Pancreas (tissue), 10 donors: Measurements from ENCODE around the gene MAN1A1. TPM values are rescaled to one million over a fixed set of nuclear protein-coding genes. Genes with fewer than 3 reads are reported as not detected.

ENCODE experiments used
- ATAC-seq, 4 donors: fragments of 200-7000 bp; cut with Tn5 transposase; one replicate each; pipeline versions ENCODE4 v1.8.0 to v1.9.1; 2020; ENCODE audit warnings: mild to moderate bottlenecking in 4 of 4, moderate library complexity in 4 of 4
- DNase-seq, 6 donors: peaks; one replicate each; pipeline ENCODE4 v3.0.0-alpha.2; 2020
- FAIRE-seq: peaks from 2 replicates; lab custom pipeline; 2012; peaks lifted over from hg19 to GRCh38; lab: Jason Lieb, UNC
- H3K27ac ChIP-seq, 4 donors: fragments of 200-600 bp; sonication (generic); 1 replicate in 3 of 4; 2 replicates in 1 of 4; pipeline versions ENCODE4 v1.5.0 to v1.8.0; 2020
- H3K27me3 ChIP-seq, 4 donors: fragments of 200-600 bp; one replicate each; pipeline ENCODE4 v1.8.0; 2021
- H3K36me3 ChIP-seq, 3 donors: fragments of 200-600 bp; sonication (generic) in 1 of 3; one replicate each; pipeline versions ENCODE4 v1.5.0 to v1.8.0; 2020 to 2021
- H3K4me1 ChIP-seq, 3 donors: fragments of 200-600 bp; one replicate each; pipeline ENCODE4 v1.8.0; 2021
- H3K4me3 ChIP-seq, 4 donors: fragments of 200-600 bp; sonication (generic) in 2 of 4; one replicate each; pipeline versions ENCODE4 v1.5.0 to v1.8.0; 2020 to 2021
- H3K9me3 ChIP-seq, 4 donors: fragments of 200-600 bp; one replicate each; pipeline ENCODE4 v1.8.0; 2021
- CTCF ChIP-seq, 4 donors: fragments of 200-600 bp; sonication (generic) in 3 of 4; IDR thresholded peaks; one replicate each; pipeline versions ENCODE4 v1.5.0 to v1.8.0; 2021; ENCODE audit warnings: antibody characterized with exemption in 4 of 4
- WGBS, 2 donors: extraction: QIAGEN DNeasy Blood & Tissue Kit; methylation state at CpG; one replicate each; pipeline ENCODE4 v1.1.7; 2013; 5-methylcytosine and 5-hydroxymethylcytosine counted together
- intact Hi-C, 3 donors: fragments of 100-400 bp; cut with DNase I; formaldehyde crosslinking; loops; one replicate each; pipeline versions ENCODE4 v1.11.1 to v1.14.2; 2022
- polyA plus RNA-seq, 2 donors: library from polyadenylated mRNA; stranded (reverse); fragments of 200-250 nt; gene quantifications; one replicate each; pipeline ENCODE4 v1.2.3, GENCODE V29; 2013
- total RNA-seq, 6 donors: library from RNA; stranded (reverse); fragmentation: NEBNext Ultra II Directional in 4 of 6; extraction: Animal tissue kit (Norgen Biotek cat#: 25700) in 4 of 6; gene quantifications; one replicate each; pipeline versions ENCODE4 v1.2.1 to v1.2.4, GENCODE V29; 2021 to 2023
- donor health status: healthy with polysubstance abuse.
- donor health status: DM: no; HTN: no; CAD: no; lungs with moderate emphysema.
- donor health status: DM: no; HTN: no; CAD: no.
- donor health status: control.
- donor health status: control.
- donor health status: Bipolar disorder and iron deficiency.
- donor health status: DM: yes; HTN: yes; CAD: no.
- donor health status: DM: no; HTN: no; CAD: no.
- donor health status: DM: no; HTN: no; CAD: no.
- donor health status: DM: yes; HTN: yes; CAD: no.

Gene MAN1A1
- total and polyA plus RNA-seq, 8 donors, result 11.7 to 86.1 (median 30.7) TPM

GRCh38 chr6:119241111-119241465 lies 108.5 kb downstream of the MAN1A1 start:
- FAIRE-seq (no peak), ATAC-seq (peak; percentile 60 to 86 (median 76)), DNase-seq (no peak)
- H3K9me3 ChIP-seq, result no peaks in the 10 kb centered on the region
- TF ChIP-seq CTCF (IDR thresholded peaks at IDR 0.05), result no peak
- no peak overlapping the region for H3K27ac ChIP-seq
- intact Hi-C loops, result no loop called here
- H3K4me1 ChIP-seq, result peaks cover 0 to 10% (median 8%) of the 10 kb centered on the region in 3 donors
- H3K4me3 ChIP-seq, result no peak overlapping the region
- whole genome bisulfite sequencing, 2 donors, result 16 to 19% methylated on average over 2 of the region's 2 CpGs
- H3K36me3 ChIP-seq, result no peaks in the 10 kb centered on the region
- no peaks in the 10 kb centered on the region for H3K27me3 ChIP-seq

- peaks cover 0 to 10% (median 8%) of the 10 kb centered on the region in 3 donors for H3K4me1 ChIP-seq
- intact Hi-C loops, result no loop called here
- TF ChIP-seq CTCF (IDR thresholded peaks at IDR 0.05), result no peak
- DNase-seq (no peak), ATAC-seq (peak in 3 of 4 donors; percentile 24 to 37 (median 32)), FAIRE-seq (no peak)
- H3K9me3 ChIP-seq, result no peaks in the 10 kb centered on the region
- WGBS, 2 donors, result 94 to 96% methylated on average over 5 of the region's 5 CpGs
- no peak overlapping the region for H3K4me3 ChIP-seq
- no peaks in the 10 kb centered on the region for H3K27me3 ChIP-seq
- H3K36me3 ChIP-seq, result no peaks in the 10 kb centered on the region
- no peak overlapping the region for H3K27ac ChIP-seq
Measured at GRCh38 chr6:119240257-119241110, 109.1 kb downstream of the MAN1A1 start.

- intact Hi-C loops, result no loop called here
- H3K36me3 ChIP-seq, result no peaks in the 10 kb centered on the region
- H3K27me3 ChIP-seq, result no peaks in the 10 kb centered on the region
- DNase-seq, result no peak
- no peak for ATAC-seq
- FAIRE-seq, result peak; percentile 99
- H3K4me3 ChIP-seq, result no peak overlapping the region
- no peak for TF ChIP-seq CTCF (IDR thresholded peaks at IDR 0.05)
- no peak overlapping the region for H3K27ac ChIP-seq
- 87 to 97% methylated on average over 7 of the region's 7 CpGs for WGBS, 2 donors
- H3K4me1 ChIP-seq, result peaks cover 9 to 20% (median 14%) of the 10 kb centered on the region in 3 donors
- H3K9me3 ChIP-seq, result no peaks in the 10 kb centered on the region
Measured at GRCh38 chr6:119237177-119237715, 112.3 kb downstream of the MAN1A1 start.

- DNase-seq, result no peak
- TF ChIP-seq CTCF (IDR thresholded peaks at IDR 0.05), result no peak
- no peak overlapping the region for H3K27ac ChIP-seq
- no peaks in the 10 kb centered on the region for H3K27me3 ChIP-seq
- WGBS, 2 donors, result 95 to 96% methylated on average over 4 of the region's 4 CpGs
- H3K9me3 ChIP-seq, result no peaks in the 10 kb centered on the region
- H3K36me3 ChIP-seq, result no peaks in the 10 kb centered on the region
- no peak for ATAC-seq
- H3K4me1 ChIP-seq, result peaks cover 6 to 10% (median 9%) of the 10 kb centered on the region in 3 donors
- FAIRE-seq, result no peak
- H3K4me3 ChIP-seq, result no peak overlapping the region
- intact Hi-C loops, result no loop called here
Measured at GRCh38 chr6:119234941-119235340, 114.6 kb downstream of the MAN1A1 start.

- no peak for FAIRE-seq
- no peak for TF ChIP-seq CTCF (IDR thresholded peaks at IDR 0.05)
- 80 to 95% methylated on average over 5 of the region's 5 CpGs for WGBS, 2 donors
Measured at GRCh38 chr6:119234457-119234856, 115.1 kb downstream of the MAN1A1 start.

More at GRCh38 chr6:119234457-119234856, 115.1 kb downstream of the MAN1A1 start:
- no peak for DNase-seq
- H3K36me3 ChIP-seq, result no peaks in the 10 kb centered on the region
- ATAC-seq, result no peak
- intact Hi-C loops, result no loop called here
- no peak overlapping the region for H3K4me3 ChIP-seq
- no peaks in the 10 kb centered on the region for H3K27me3 ChIP-seq
- no peak overlapping the region for H3K27ac ChIP-seq
- peaks cover 6 to 10% (median 9%) of the 10 kb centered on the region in 3 donors for H3K4me1 ChIP-seq
- no peaks in the 10 kb centered on the region for H3K9me3 ChIP-seq
